Measurements from ENCODE around the gene NCAM1. TPM values are rescaled to one million over a fixed set of nuclear protein-coding genes. Genes with fewer than 3 reads are reported as not detected.

The NCAM1 gene
- total RNA-seq, 3 donors from 2014 or later, result 6.3 to 97.0 (median 9.3) TPM

DNA sequence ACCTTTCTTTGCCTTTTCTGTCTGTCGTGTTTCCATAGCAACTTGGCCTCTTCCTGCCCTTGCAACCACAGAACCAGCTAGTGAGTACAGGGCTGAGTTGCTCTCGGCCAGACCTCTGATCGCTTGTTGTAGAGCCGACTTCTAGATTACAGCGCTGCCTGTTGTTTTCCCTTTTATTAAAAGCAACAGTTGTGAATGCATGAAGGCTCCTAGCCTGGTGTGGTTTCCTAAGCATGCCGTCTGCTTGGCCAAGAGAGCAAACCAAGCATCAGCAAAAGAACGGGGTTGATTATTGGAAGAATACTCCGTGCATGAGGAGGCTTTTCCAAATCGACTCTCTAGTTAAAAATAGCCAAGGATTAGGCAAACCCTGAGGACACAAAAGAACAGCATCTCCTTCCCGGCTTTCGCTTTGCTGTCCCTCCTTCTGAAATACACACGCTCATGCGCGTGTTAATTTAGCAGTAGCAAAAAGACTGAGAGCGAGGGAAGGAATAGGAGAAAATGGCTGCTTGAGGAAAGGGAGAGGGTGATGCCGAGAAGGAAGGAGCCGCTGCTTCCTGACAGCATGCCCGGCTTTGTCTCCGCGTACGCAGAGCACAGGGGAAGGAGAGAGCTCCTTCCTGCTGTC, 281.7 kb downstream of the NCAM1 start:
- TF ChIP-seq, protein P1, sequence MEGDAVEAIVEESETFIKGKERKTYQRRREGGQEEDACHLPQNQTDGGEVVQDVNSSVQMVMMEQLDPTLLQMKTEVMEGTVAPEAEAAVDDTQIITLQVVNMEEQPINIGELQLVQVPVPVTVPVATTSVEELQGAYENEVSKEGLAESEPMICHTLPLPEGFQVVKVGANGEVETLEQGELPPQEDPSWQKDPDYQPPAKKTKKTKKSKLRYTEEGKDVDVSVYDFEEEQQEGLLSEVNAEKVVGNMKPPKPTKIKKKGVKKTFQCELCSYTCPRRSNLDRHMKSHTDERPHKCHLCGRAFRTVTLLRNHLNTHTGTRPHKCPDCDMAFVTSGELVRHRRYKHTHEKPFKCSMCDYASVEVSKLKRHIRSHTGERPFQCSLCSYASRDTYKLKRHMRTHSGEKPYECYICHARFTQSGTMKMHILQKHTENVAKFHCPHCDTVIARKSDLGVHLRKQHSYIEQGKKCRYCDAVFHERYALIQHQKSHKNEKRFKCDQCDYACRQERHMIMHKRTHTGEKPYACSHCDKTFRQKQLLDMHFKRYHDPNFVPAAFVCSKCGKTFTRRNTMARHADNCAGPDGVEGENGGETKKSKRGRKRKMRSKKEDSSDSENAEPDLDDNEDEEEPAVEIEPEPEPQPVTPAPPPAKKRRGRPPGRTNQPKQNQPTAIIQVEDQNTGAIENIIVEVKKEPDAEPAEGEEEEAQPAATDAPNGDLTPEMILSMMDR (IDR thresholded peaks at IDR 0.05), result no peak
- Histone ChIP-seq H3K4me1 (ENCODE audit: low read depth) (no peaks in the 10 kb centered on the region), H3K9me3 (no peaks in the 10 kb centered on the region), H3K4me3 (no peak overlapping the region), H3K36me3 (ENCODE audit: low read depth) (no peaks in the 10 kb centered on the region)
- ATAC-seq (peak; percentile 23), DNase-seq (peak in 1 of 3 donors; percentile 6)
- intact Hi-C loops (cut with DNase I, micrococcal nuclease), result no loop called here

DNA sequence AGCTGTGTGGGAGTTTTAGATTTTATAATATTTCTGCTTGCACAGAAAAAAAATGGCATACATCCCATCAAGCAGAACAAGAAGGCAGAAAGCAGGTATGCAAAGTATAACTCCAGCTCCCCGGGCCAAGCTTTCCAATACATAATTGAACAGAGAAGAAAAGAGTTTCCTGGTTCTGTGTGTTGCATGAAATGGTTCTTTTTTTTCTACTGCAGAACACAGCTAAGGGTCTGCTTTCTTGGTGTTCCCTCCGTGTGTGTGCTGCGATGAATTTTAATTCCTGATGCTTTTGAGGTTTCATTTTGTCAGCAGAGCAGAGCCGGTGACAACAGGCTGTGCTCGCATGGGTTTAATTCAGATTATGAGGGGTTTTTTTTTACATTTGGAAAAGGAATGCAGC, 282.5 kb downstream of the NCAM1 start:
- intact Hi-C loops (cut with DNase I, micrococcal nuclease), result no loop called here
- no peaks in the 10 kb centered on the region for H3K36me3 ChIP-seq (ENCODE audit: low read depth)
- no peak for ATAC-seq
- TF ChIP-seq, protein P1 (IDR thresholded peaks at IDR 0.05), result no peak
- DNase-seq, result no peak
- H3K4me3 ChIP-seq, result no peak overlapping the region
- H3K4me1 ChIP-seq (ENCODE audit: low read depth), result no peaks in the 10 kb centered on the region
- no peaks in the 10 kb centered on the region for H3K9me3 ChIP-seq

DNA sequence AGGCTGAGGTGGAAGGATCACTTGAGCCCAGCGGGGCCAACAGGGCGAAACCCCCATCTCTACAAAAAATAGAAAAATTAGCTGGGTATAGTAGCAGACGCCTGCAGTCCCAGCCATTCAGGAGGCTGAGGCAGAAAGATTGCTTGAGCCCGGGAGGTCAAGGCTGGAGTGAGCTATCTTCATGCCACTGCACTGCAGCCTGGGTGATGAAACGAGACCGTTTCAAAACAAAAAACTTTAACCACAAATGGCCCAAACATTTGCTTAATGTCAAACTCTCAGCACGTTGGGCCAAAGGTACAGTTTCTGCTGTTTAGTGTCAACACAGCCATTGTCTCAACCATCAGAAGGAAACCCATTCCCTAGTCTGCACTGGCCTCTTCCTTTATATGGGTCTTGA, 284.0 kb downstream of the NCAM1 start:
- Histone ChIP-seq H3K9me3 (no peaks in the 10 kb centered on the region), H3K4me3 (no peak overlapping the region), H3K4me1 (ENCODE audit: low read depth) (no peaks in the 10 kb centered on the region), H3K36me3 (ENCODE audit: low read depth) (no peaks in the 10 kb centered on the region)
- DNase-seq (no peak), ATAC-seq (no peak)
- TF ChIP-seq, protein P1 (IDR thresholded peaks at IDR 0.05), result no peak
- intact Hi-C loops (cut with DNase I, micrococcal nuclease), result no loop called here

DNA sequence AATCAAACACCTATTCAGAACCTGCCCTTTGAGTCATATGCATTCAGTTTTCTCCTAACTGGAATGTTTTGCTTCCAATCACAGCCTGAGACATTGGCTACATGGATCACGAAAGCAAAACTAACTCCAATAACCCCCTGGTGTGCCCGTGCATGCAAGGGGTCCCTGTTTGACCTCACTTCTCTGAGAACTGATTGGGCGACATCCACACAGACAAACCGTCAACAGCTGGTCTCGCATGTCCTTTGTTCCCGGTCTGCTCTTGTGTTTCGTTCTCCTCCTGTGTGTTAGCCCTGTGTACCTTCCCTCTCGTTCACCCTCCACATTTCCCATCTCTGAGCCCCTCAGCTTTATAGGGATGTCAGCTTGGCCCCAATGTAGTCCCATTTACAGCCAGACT, 286.0 kb downstream of the NCAM1 start:
- ATAC-seq (no peak), DNase-seq (no peak)
- no peak overlapping the region for H3K4me3 ChIP-seq
- H3K4me1 ChIP-seq (ENCODE audit: low read depth), result no peaks in the 10 kb centered on the region
- no peaks in the 10 kb centered on the region for H3K9me3 ChIP-seq
- intact Hi-C loops (cut with DNase I, micrococcal nuclease), result no loop called here
- no peaks in the 10 kb centered on the region for H3K36me3 ChIP-seq (ENCODE audit: low read depth)
- TF ChIP-seq, protein P1 (IDR thresholded peaks at IDR 0.05), result no peak

DNA sequence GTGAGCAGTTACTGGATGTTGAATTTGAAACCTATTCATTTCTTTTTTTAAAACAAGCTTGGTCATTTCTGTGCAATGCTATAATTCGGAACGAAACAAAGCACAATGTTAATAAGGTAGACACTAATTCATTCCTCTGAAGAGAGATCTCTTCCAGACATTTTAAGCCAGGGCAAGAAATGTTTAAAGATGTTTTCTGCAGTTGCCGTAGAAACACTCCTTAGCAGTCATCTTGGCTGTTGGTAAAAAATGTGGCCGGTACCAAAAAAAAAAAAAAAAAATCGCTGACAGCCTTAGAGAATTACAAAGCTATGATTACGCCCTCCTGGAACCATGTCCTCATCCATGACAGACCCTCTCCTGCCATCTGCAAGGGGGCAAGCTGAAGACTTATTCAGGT, 286.7 kb downstream of the NCAM1 start:
- H3K4me1 ChIP-seq (ENCODE audit: low read depth), result no peaks in the 10 kb centered on the region
- H3K4me3 ChIP-seq, result no peak overlapping the region
- H3K36me3 ChIP-seq (ENCODE audit: low read depth), result no peaks in the 10 kb centered on the region
- H3K9me3 ChIP-seq, result no peaks in the 10 kb centered on the region
- intact Hi-C loops (cut with DNase I, micrococcal nuclease), result no loop called here
- ATAC-seq (no peak), DNase-seq (no peak)
- TF ChIP-seq, protein P1 (IDR thresholded peaks at IDR 0.05), result no peak

Data from mucosa of descending colon (tissue), 3 donors.